HepG2 (cell line): ENCODE results near the gene CRYGA. TPM values are rescaled to one million over a fixed set of nuclear protein-coding genes. Genes with fewer than 3 reads are reported as not detected.

Experiments used
- ATAC-seq: fragments of 200-7000 bp; cut with Tn5 transposase; 3 replicates; pipeline ENCODE4 v1.9.1; 2020; ENCODE audit warnings: mild to moderate bottlenecking, moderate library complexity
- BruUV-seq: library from RNA; stranded (reverse); fragments of 400-500 nt; replicated peaks from 2 replicates; lab custom pipeline; 2021; lab: Mats Ljungman, UMichigan
- CTCF ChIA-PET: fragments of 300-600 bp; formaldehyde crosslinking; extraction: SDS; loops from one replicate; lab custom pipeline; 2021; ENCODE audit warnings: low total read pairs, inconsistent platforms, low intra/inter-chr PET ratio; lab: Yijun Ruan, JAX
- POLR2A ChIA-PET: fragments of 350-600 bp; sonication (Branson Sonifier 250); formaldehyde crosslinking; loops from one replicate; lab custom pipeline; 2020; ENCODE audit warnings: antibody characterized with exemption, inconsistent platforms; lab: Yijun Ruan, JAX
- DNase-seq: peaks from one replicate; pipeline ENCODE4 v3.0.0-alpha.2; 2015; ENCODE audit warnings: low spot score
- FAIRE-seq: peaks from 3 replicates; lab custom pipeline; 2011; peaks lifted over from hg19 to GRCh38; lab: Jason Lieb, UNC
- H2AFZ ChIP-seq: one replicate; pipeline ENCODE4 v1.6.1; 2011; ENCODE audit warnings: low read length, inconsistent platforms
- H3K27ac ChIP-seq: fragments of 300-600 bp; 3 replicates; pipeline ENCODE4 v1.8.0; 2011; ENCODE audit warnings: mixed run types, mild to moderate bottlenecking, mixed read lengths, low read length, inconsistent platforms; ENCODE audit not compliant: insufficient read depth; ENCODE audit errors: extremely low read length
- H3K27me3 ChIP-seq, 2 experiments: fragments of 200-600 bp in 1 of 2; 2 replicates in 1 of 2; 3 replicates in 1 of 2; pipeline versions ENCODE4 v1.6.0 to v1.8.0; 2011; ENCODE audit warnings: low read length in 2 of 2, mild to moderate bottlenecking in 2 of 2, moderate library complexity in 2 of 2, inconsistent platforms in 1 of 2; ENCODE audit not compliant: insufficient read depth in 2 of 2, control insufficient read depth in 1 of 2
- H3K36me3 ChIP-seq, 2 experiments: fragments of 200-600 bp in 1 of 2; replicated peaks in 1 of 2; 2 replicates in 1 of 2; 3 replicates in 1 of 2; pipeline versions ENCODE4 v1.5.1 to v1.8.0; 2011; ENCODE audit warnings: low read length in 2 of 2, inconsistent platforms in 1 of 2; ENCODE audit not compliant: insufficient read depth in 2 of 2, control insufficient read depth in 1 of 2
- H3K4me1 ChIP-seq: 2 replicates; pipeline ENCODE4 v1.5.1; 2012; ENCODE audit warnings: low read length, inconsistent platforms; ENCODE audit not compliant: insufficient read depth
- H3K4me2 ChIP-seq: 2 replicates; pipeline ENCODE4 v1.6.0; 2011; ENCODE audit warnings: low read depth, low read length, inconsistent platforms
- H3K4me3 ChIP-seq, 3 experiments: fragments of 200-600 bp in 1 of 3; sonication (generic), shearing (Covaris generic) in 1 of 3; replicated peaks in 1 of 3; 2 replicates each; pipeline ENCODE4 v1.5.1; 2011 to 2016; ENCODE audit warnings: low read length in 3 of 3, inconsistent platforms in 2 of 3, low read depth in 2 of 3, mild to moderate bottlenecking in 2 of 3, control low read depth in 1 of 3, mixed read lengths in 1 of 3; ENCODE audit not compliant: insufficient read depth in 1 of 3
- H3K79me2 ChIP-seq: one replicate; pipeline ENCODE4 v1.6.1; 2011; ENCODE audit warnings: low read length, inconsistent platforms; ENCODE audit not compliant: insufficient read depth
- H3K9ac ChIP-seq: 2 replicates; pipeline ENCODE4 v1.6.0; 2011; ENCODE audit warnings: mild to moderate bottlenecking, low read depth, low read length, inconsistent platforms; ENCODE audit not compliant: insufficient read depth
- H3K9me3 ChIP-seq: 2 replicates; pipeline ENCODE4 v1.5.1; 2012; ENCODE audit warnings: mild to moderate bottlenecking, low read length
- H4K20me1 ChIP-seq: 2 replicates; pipeline ENCODE4 v1.6.0; 2011; ENCODE audit warnings: inconsistent platforms, mild to moderate bottlenecking, low read length, moderate library complexity; ENCODE audit not compliant: insufficient read depth
- EP300 ChIP-seq, 3 experiments: sonication (generic) in 1 of 3; formaldehyde crosslinking in 1 of 3; IDR thresholded peaks; 2 replicates each; pipeline versions ENCODE4 v1.5.1 to v1.6.1; 2011 to 2020; ENCODE audit warnings: low read depth in 2 of 3, low read length in 2 of 3, borderline replicate concordance in 1 of 3, improper control_type of control experiment in 1 of 3, mild to moderate bottlenecking in 1 of 3, missing genetic modification reagents in 1 of 3, moderate library complexity in 1 of 3
- FIP1L1 ChIP-seq: fragments of 200-400 bp; formaldehyde crosslinking; IDR thresholded peaks from 2 replicates; pipeline ENCODE4 v1.6.1; 2018; ENCODE audit warnings: low read depth, mild to moderate bottlenecking, low read length, moderate library complexity, borderline replicate concordance; ENCODE audit not compliant: insufficient read depth
- KLF13 ChIP-seq: sonication (generic); formaldehyde crosslinking; IDR thresholded peaks from 2 replicates; pipeline ENCODE4 v1.4.0; 2020; ENCODE audit warnings: mild to moderate bottlenecking, missing genetic modification reagents
- KMT2A ChIP-seq: sonication (generic); formaldehyde crosslinking; IDR thresholded peaks from 2 replicates; pipeline ENCODE4 v1.4.0; 2020; ENCODE audit warnings: missing genetic modification reagents
- MATR3 ChIP-seq: sonication (generic); formaldehyde crosslinking; IDR thresholded peaks from 2 replicates; pipeline ENCODE4 v1.4.0; 2020; ENCODE audit warnings: missing genetic modification reagents
- PITX1 ChIP-seq: sonication (generic); formaldehyde crosslinking; IDR thresholded peaks from 2 replicates; pipeline ENCODE4 v1.5.1; 2020; ENCODE audit warnings: mild to moderate bottlenecking, missing genetic modification reagents
- ZFX ChIP-seq: sonication (generic); formaldehyde crosslinking; IDR thresholded peaks from 2 replicates; pipeline ENCODE4 v1.4.0; 2020; ENCODE audit warnings: mild to moderate bottlenecking, low read depth, missing genetic modification reagents, moderate library complexity
- ZMYM2 ChIP-seq: sonication (generic); formaldehyde crosslinking; IDR thresholded peaks from 2 replicates; pipeline ENCODE4 v1.8.0; 2022; ENCODE audit warnings: mild to moderate bottlenecking, missing genetic modification reagents
- ZNF30 ChIP-seq: sonication (generic); formaldehyde crosslinking; IDR thresholded peaks from 2 replicates; pipeline ENCODE4 v1.5.0; 2020; ENCODE audit warnings: mild to moderate bottlenecking, missing genetic modification reagents
- ZNF33B ChIP-seq: sonication (generic); formaldehyde crosslinking; IDR thresholded peaks from 2 replicates; pipeline ENCODE4 v1.5.1; 2020; ENCODE audit warnings: mild to moderate bottlenecking, missing genetic modification reagents
- ZNF484 ChIP-seq: sonication (generic); formaldehyde crosslinking; IDR thresholded peaks from 2 replicates; pipeline ENCODE4 v1.5.1; 2020; ENCODE audit warnings: mild to moderate bottlenecking, low read depth, missing genetic modification reagents, borderline replicate concordance
- ZNF580 ChIP-seq: IDR thresholded peaks from 2 replicates; pipeline ENCODE4 v1.6.1; 2016; ENCODE audit warnings: low read depth, borderline replicate concordance
- WGBS: methylation state at CpG from one replicate; pipeline ENCODE4 v1.1.6; 2017; ENCODE audit warnings: low lambda C conversion rate; 5-methylcytosine and 5-hydroxymethylcytosine counted together
- in situ Hi-C: cut with HindIII; loops from 2 replicates; pipeline ENCODE4 v1.10.0; 2017; ENCODE audit warnings: low pct_unique_long_range_greater_than_20kb; ENCODE audit not compliant: extremely low pct_ligation_motif_present
- intact Hi-C: fragments of 100-400 bp; cut with micrococcal nuclease; formaldehyde crosslinking; loops from one replicate; pipeline ENCODE4 v1.10.0; 2022; ENCODE audit not compliant: unreplicated experiment
- polyA plus RNA-seq, 8 experiments: library from polyadenylated mRNA; depleted of rRNA in 3 of 8; stranded (reverse) in 7 of 8; unstranded in 1 of 8; fragments of >200 nt; fragmentation: Illumina TruSeq in 4 of 8; extraction: Trizol in 4 of 8; gene quantifications; 2 replicates each; pipeline versions ENCODE4 v1.2.1 to v1.2.3, GENCODE V29; 2011 to 2016; ENCODE audit warnings: low read depth in 4 of 8, missing spikeins in 1 of 8, mixed read lengths in 1 of 8; ENCODE audit not compliant: insufficient read depth in 1 of 8
- total RNA-seq, 5 experiments: library from RNA; depleted of rRNA; stranded (reverse); fragments of >200 nt; fragmentation: Illumina TruSeq; extraction: Trizol; gene quantifications; 2 replicates each; pipeline ENCODE4 v1.2.3, GENCODE V29; 2016; ENCODE audit warnings: low read depth in 1 of 5
- TF ChIP-seq, protein P1 (sequence below): sonication (generic); formaldehyde crosslinking; IDR thresholded peaks from 2 replicates; pipeline ENCODE4 v1.4.0; 2020; ENCODE audit warnings: mild to moderate bottlenecking, missing genetic modification reagents, borderline replicate concordance
- TF ChIP-seq, protein P2 (sequence below): sonication (generic); formaldehyde crosslinking; IDR thresholded peaks from 2 replicates; pipeline ENCODE4 v1.9.0; 2022; ENCODE audit warnings: missing genetic modification reagents, mild to moderate bottlenecking, borderline replicate concordance

CRYGA gene
- total and polyA plus RNA-seq, 2 of the 13 experiments (the other 11 are each of a cell fraction or from before 2014, with no cell fraction given): not detected

DNA sequence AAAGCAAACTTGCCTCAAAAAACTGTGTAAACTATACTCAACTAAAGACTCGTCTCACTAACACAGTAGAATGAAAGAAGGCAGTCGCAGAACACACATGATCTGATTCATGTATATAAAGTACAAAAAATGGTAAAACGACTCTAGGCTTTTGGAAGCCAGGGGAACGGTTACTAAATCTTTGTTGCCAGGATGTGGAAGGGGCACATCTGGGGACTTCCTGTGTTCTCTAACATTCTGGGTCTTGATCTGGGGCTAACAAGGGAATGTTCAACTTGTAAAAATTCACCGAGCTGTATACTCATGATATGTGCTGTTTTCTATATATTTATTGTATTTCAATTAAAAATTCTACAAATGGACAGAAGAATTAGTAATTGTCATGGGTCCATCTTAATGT lies 40.8 kb upstream of the CRYGA start:
- Histone ChIP-seq H3K27me3 (peaks cover 1 to 5% of the 10 kb centered on the region in 2 experiments; a peak in 2 of 5 replicates), H3K9me3 (no peaks in the 10 kb centered on the region), H3K4me3 (no peak overlapping the region), H3K4me2 (no peak overlapping the region), H3K36me3 (no peaks in the 10 kb centered on the region), H3K79me2 (no peaks in the 10 kb centered on the region), H3K27ac (no peak overlapping the region), H3K4me1 (no peaks in the 10 kb centered on the region), H2AFZ (no peak overlapping the region), H3K9ac (no peak overlapping the region), H4K20me1 (no peaks in the 10 kb centered on the region)
- TF ChIP-seq ZMYM2 (no peak), ZNF580 (CRISPR knock-in tag) (no peak), ZFX (CRISPR knock-in tag) (no peak), ZNF484 (CRISPR knock-in tag) (no peak), ZNF30 (CRISPR knock-in tag) (no peak), ZNF33B (CRISPR knock-in tag) (no peak), KMT2A (CRISPR knock-in tag) (no peak), PITX1 (CRISPR knock-in tag) (no peak), EP300 (IDR thresholded peaks at IDR 0.05; ENCODE audit: low read depth in 2 of 2, low read length in 2 of 2) (no peak), EP300 (CRISPR knock-in tag; IDR thresholded peaks at IDR 0.05; ENCODE audit: borderline replicate concordance) (no peak), KLF13 (CRISPR knock-in tag) (no peak), MATR3 (CRISPR knock-in tag) (no peak), FIP1L1 (no peak)
- TF ChIP-seq, protein P1, sequence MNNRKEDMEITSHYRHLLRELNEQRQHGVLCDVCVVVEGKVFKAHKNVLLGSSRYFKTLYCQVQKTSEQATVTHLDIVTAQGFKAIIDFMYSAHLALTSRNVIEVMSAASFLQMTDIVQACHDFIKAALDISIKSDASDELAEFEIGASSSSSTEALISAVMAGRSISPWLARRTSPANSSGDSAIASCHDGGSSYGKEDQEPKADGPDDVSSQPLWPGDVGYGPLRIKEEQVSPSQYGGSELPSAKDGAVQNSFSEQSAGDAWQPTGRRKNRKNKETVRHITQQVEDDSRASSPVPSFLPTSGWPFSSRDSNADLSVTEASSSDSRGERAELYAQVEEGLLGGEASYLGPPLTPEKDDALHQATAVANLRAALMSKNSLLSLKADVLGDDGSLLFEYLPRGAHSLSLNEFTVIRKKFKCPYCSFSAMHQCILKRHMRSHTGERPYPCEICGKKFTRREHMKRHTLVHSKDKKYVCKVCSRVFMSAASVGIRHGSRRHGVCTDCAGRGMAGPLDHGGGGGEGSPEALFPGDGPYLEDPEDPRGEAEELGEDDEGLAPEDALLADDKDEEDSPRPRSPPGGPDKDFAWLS (CRISPR knock-in tag): no peak
- TF ChIP-seq, protein P2, sequence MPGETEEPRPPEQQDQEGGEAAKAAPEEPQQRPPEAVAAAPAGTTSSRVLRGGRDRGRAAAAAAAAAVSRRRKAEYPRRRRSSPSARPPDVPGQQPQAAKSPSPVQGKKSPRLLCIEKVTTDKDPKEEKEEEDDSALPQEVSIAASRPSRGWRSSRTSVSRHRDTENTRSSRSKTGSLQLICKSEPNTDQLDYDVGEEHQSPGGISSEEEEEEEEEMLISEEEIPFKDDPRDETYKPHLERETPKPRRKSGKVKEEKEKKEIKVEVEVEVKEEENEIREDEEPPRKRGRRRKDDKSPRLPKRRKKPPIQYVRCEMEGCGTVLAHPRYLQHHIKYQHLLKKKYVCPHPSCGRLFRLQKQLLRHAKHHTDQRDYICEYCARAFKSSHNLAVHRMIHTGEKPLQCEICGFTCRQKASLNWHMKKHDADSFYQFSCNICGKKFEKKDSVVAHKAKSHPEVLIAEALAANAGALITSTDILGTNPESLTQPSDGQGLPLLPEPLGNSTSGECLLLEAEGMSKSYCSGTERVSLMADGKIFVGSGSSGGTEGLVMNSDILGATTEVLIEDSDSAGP (CRISPR knock-in tag): no peak
- 38% methylated on average over 5 of the region's 5 CpGs for WGBS
- in situ Hi-C loops: no loop called here
- DNase-seq (no peak), FAIRE-seq (no peak), ATAC-seq (no peak)
- CTCF ChIA-PET: no interaction called here
- BruUV-seq: no TSS peak
- POLR2A ChIA-PET: no interaction called here
- intact Hi-C loops: no loop called here
